SK-N-SH (cell line): Measurements from ENCODE around the gene BTBD7.

ENCODE experiments used
- CTCF ChIP-seq: fragments of 200-600 bp; sonication (generic); IDR thresholded peaks from 2 replicates; pipeline ENCODE4 v1.6.1; 2017; ENCODE audit warnings: antibody characterized with exemption, mild to moderate bottlenecking, moderate library complexity
- EP300 ChIP-seq, 2 experiments: IDR thresholded peaks; 2 replicates each; pipeline versions ENCODE4 v1.4.0 to v1.6.1; 2012; ENCODE audit warnings: borderline replicate concordance in 1 of 2, low read depth in 1 of 2, low read length in 1 of 2
- MXI1 ChIP-seq: IDR thresholded peaks from 2 replicates; pipeline ENCODE4 v1.6.1; 2012; ENCODE audit warnings: mild to moderate bottlenecking, low read depth, low read length, improper control_type of control experiment
- POLR2AphosphoS5 ChIP-seq: IDR thresholded peaks from 2 replicates; pipeline ENCODE4 v1.6.1; 2012; ENCODE audit warnings: low read depth, low read length
- TEAD4 ChIP-seq: IDR thresholded peaks from 2 replicates; pipeline ENCODE4 v1.4.0; 2012; ENCODE audit warnings: mild to moderate bottlenecking, borderline replicate concordance; ENCODE audit not compliant: insufficient read depth

- no peak for TF ChIP-seq MXI1
- TF ChIP-seq EP300 (IDR thresholded peaks at IDR 0.05; ENCODE audit: borderline replicate concordance in 1 of 2, low read depth in 1 of 2, low read length in 1 of 2): no peak
- no peak for TF ChIP-seq TEAD4
- TF ChIP-seq CTCF: no peak
- TF ChIP-seq POLR2AphosphoS5: no peak
Measured at GRCh38 chr14:93304771-93305170, 28.1 kb downstream of the BTBD7 start.
